ENCODE data around the gene LRBA.
"Not testable (repeated sequence)": the region's sequence is repeated elsewhere in the genome, so short reads cannot be mapped to it uniquely, and the experiment has no call there.

LRBA gene

GRCh38 chr4:150543042-150543441, 472.0 kb downstream of the LRBA start:
- no peak for DNase-seq

GRCh38 chr4:150541681-150542080, 473.4 kb downstream of the LRBA start:
- no peak for DNase-seq

- DNase-seq = no peak
Measured at GRCh38 chr4:150540959-150541360, 474.1 kb downstream of the LRBA start.

- DNase-seq = no peak
Measured at GRCh38 chr4:150540536-150540935, 474.5 kb downstream of the LRBA start.

GRCh38 chr4:150537911-150538310, 477.2 kb downstream of the LRBA start:
- DNase-seq = not testable (repeated sequence)

GRCh38 chr4:150534818-150535217, 480.3 kb downstream of the LRBA start:
- no peak for DNase-seq

GRCh38 chr4:150533673-150534072, 481.4 kb downstream of the LRBA start:
- no peak for DNase-seq

GRCh38 chr4:150525321-150525868, 489.7 kb downstream of the LRBA start:
- DNase-seq = no peak

GRCh38 chr4:150518559-150518958, 496.5 kb downstream of the LRBA start:
- DNase-seq = no peak

- DNase-seq = no peak
Measured at GRCh38 chr4:150515135-150515534, 499.9 kb downstream of the LRBA start.

- DNase-seq = no peak
Measured at GRCh38 chr4:150514709-150515108, 500.4 kb downstream of the LRBA start.

GRCh38 chr4:150510176-150510865, 504.8 kb downstream of the LRBA start:
- no peak for DNase-seq

- DNase-seq = not testable (repeated sequence)
Measured at GRCh38 chr4:150507656-150508055, 507.4 kb downstream of the LRBA start.

- DNase-seq = no peak
Measured at GRCh38 chr4:150501983-150502382, 513.1 kb downstream of the LRBA start.

- DNase-seq = no peak
Measured at GRCh38 chr4:150501009-150501727, 513.9 kb downstream of the LRBA start.

GRCh38 chr4:150497612-150498011, 517.5 kb downstream of the LRBA start:
- no peak for DNase-seq

- DNase-seq = no peak
Measured at GRCh38 chr4:150495550-150495949, 519.5 kb downstream of the LRBA start.

- DNase-seq = no peak
Measured at GRCh38 chr4:150493851-150494250, 521.2 kb downstream of the LRBA start.

- DNase-seq = no peak
Measured at GRCh38 chr4:150491132-150492049, 523.7 kb downstream of the LRBA start.

GRCh38 chr4:150482581-150482980, 532.5 kb downstream of the LRBA start:
- DNase-seq = no peak

- DNase-seq = no peak
Measured at GRCh38 chr4:150479657-150480056, 535.4 kb downstream of the LRBA start.

- DNase-seq = no peak
Measured at GRCh38 chr4:150477869-150478268, 537.2 kb downstream of the LRBA start.

- no peak for DNase-seq
Measured at GRCh38 chr4:150476776-150477175, 538.3 kb downstream of the LRBA start.

All from activated CD4-positive, alpha-beta T cell treated with anti-CD3 and anti-CD28 coated beads for 4 hours (primary cell).